Measurements from ENCODE around the gene KREMEN1. TPM values are rescaled to one million over a fixed set of nuclear protein-coding genes. Genes with fewer than 3 reads are reported as not detected.

KREMEN1 gene
- total and polyA plus RNA-seq, 10 of the 15 experiments (the other 5 are each of a cell fraction or from before 2014, with no cell fraction given) = 0.10 to 2.5 (median 0.20) TPM; not detected in 1

DNA sequence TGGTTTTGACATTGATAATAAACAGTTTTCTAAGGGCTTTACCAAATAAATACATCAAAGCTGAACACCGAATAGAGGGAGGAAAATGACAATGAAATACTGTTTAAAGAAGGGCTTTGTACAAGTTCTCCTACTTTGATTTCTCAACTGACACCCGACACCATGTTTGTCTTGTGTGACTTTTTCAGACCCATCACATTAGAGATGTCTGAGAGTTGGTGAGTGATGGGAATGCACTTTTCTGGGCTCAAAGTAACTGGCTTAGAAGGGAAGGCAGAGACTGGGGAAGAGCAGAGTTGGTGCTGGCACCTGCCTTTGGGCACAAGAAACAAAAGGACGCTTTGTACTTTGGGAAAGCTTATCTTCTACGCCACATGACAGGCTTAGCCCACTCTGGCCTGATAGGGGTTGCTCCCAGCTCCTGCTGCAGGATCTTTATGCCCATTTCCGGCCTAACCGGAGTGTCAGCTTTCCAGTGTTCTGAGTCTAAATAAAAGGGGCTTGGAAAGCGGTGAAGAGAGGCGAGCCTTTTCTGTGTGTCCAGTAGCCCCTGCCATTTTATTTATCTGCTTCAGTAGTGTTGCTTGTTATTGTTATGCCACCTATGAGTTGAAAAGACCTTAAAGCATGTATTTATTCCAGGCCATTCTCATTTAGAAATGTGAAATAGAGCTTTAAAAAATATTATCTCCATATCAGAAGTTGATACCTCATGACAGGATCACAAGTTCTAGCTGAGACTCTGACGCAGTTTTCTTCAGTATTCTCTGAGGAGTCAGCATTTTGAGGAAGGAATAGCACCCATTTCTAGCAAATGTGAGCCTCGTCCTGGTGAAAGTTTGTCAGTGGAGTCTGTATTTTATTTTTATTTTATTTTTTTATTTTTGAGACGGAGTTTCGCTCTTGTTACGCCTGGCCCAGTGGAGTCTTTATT is 24.2 kb downstream of the KREMEN1 start:
- CTCF ChIA-PET = interaction anchor here (0.5 kb wide), 1 partner anchor 34 kb away, joined by 3 read pairs; no protein-coding TSS in a partner anchor
- in situ Hi-C loops (cut with MboI) (no loop called here), intact Hi-C loops (cut with micrococcal nuclease; ENCODE audit: unreplicated experiment) (no loop called here)
- Histone ChIP-seq H3K27me3 (replicated peaks in 1 of 2; ENCODE audit: control insufficient read depth in 2 of 2, insufficient read depth in 2 of 2, low read length in 1 of 2) (no peaks in the 10 kb centered on the region), H3K9ac (ENCODE audit: control insufficient read depth, insufficient read depth, low read length) (no peak overlapping the region), H3K27ac (ENCODE audit: control insufficient read depth, insufficient read depth) (no peak overlapping the region), H3K9me3 (replicated peaks; ENCODE audit: control insufficient read depth, insufficient read depth, low read length) (no peaks in the 10 kb centered on the region), H4K20me1 (ENCODE audit: control insufficient read depth, insufficient read depth) (no peaks in the 10 kb centered on the region), H3K79me2 (ENCODE audit: control insufficient read depth, insufficient read depth, low read length) (no peaks in the 10 kb centered on the region), H3K4me1 (ENCODE audit: control insufficient read depth, insufficient read depth, low read length) (no peaks in the 10 kb centered on the region), H3K36me3 (ENCODE audit: control insufficient read depth in 2 of 2, insufficient read depth in 2 of 2, low read length in 1 of 2) (no peaks in the 10 kb centered on the region), H3K4me2 (ENCODE audit: control insufficient read depth, insufficient read depth) (no peak overlapping the region), H3K4me3 (no peak overlapping the region), H2AFZ (ENCODE audit: control insufficient read depth, low read depth, low read length) (no peak overlapping the region)
- ATAC-seq = no peak
- WGBS (ENCODE audit: insufficient coverage, insufficient replicate concordance, low lambda C conversion rate, missing lambda C conversion rate) = 43% methylated on average over 13 of the region's 13 CpGs
- TF ChIP-seq RB1 (IDR thresholded peaks at IDR 0.05; ENCODE audit: borderline replicate concordance) (no peak), BACH1 (IDR thresholded peaks at IDR 0.05; ENCODE audit: borderline replicate concordance) (no peak), PML (IDR thresholded peaks at IDR 0.05; ENCODE audit: low read length) (no peak), SUPT20H (IDR thresholded peaks at IDR 0.05; ENCODE audit: borderline replicate concordance, control insufficient read depth, low read depth, low read length) (no peak), CEBPB (IDR thresholded peaks at IDR 0.05; ENCODE audit: borderline replicate concordance in 1 of 2, low read depth in 2 of 2, low read length in 2 of 2) (no peak), NFXL1 (IDR thresholded peaks at IDR 0.05; ENCODE audit: borderline replicate concordance) (no peak), SRF (IDR thresholded peaks at IDR 0.05; ENCODE audit: low read depth in 2 of 2, low read length in 2 of 2) (no peak), RBBP5 (conservative IDR thresholded peaks at IDR 0.05) (no peak), HCFC1 (IDR thresholded peaks at IDR 0.05; ENCODE audit: low read length) (no peak), JUND (IDR thresholded peaks at IDR 0.05; ENCODE audit: low read depth, low read length) (no peak), MTA2 (IDR thresholded peaks at IDR 0.05; ENCODE audit: low read depth) (no peak), IKZF2 (IDR thresholded peaks at IDR 0.05) (no peak)
- TF ChIP-seq, protein P1, sequence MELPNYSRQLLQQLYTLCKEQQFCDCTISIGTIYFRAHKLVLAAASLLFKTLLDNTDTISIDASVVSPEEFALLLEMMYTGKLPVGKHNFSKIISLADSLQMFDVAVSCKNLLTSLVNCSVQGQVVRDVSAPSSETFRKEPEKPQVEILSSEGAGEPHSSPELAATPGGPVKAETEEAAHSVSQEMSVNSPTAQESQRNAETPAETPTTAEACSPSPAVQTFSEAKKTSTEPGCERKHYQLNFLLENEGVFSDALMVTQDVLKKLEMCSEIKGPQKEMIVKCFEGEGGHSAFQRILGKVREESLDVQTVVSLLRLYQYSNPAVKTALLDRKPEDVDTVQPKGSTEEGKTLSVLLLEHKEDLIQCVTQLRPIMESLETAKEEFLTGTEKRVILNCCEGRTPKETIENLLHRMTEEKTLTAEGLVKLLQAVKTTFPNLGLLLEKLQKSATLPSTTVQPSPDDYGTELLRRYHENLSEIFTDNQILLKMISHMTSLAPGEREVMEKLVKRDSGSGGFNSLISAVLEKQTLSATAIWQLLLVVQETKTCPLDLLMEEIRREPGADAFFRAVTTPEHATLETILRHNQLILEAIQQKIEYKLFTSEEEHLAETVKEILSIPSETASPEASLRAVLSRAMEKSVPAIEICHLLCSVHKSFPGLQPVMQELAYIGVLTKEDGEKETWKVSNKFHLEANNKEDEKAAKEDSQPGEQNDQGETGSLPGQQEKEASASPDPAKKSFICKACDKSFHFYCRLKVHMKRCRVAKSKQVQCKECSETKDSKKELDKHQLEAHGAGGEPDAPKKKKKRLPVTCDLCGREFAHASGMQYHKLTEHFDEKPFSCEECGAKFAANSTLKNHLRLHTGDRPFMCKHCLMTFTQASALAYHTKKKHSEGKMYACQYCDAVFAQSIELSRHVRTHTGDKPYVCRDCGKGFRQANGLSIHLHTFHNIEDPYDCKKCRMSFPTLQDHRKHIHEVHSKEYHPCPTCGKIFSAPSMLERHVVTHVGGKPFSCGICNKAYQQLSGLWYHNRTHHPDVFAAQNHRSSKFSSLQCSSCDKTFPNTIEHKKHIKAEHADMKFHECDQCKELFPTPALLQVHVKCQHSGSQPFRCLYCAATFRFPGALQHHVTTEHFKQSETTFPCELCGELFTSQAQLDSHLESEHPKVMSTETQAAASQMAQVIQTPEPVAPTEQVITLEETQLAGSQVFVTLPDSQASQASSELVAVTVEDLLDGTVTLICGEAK (IDR thresholded peaks at IDR 0.05; ENCODE audit: borderline replicate concordance) = no peak
- TF ChIP-seq, protein P2, sequence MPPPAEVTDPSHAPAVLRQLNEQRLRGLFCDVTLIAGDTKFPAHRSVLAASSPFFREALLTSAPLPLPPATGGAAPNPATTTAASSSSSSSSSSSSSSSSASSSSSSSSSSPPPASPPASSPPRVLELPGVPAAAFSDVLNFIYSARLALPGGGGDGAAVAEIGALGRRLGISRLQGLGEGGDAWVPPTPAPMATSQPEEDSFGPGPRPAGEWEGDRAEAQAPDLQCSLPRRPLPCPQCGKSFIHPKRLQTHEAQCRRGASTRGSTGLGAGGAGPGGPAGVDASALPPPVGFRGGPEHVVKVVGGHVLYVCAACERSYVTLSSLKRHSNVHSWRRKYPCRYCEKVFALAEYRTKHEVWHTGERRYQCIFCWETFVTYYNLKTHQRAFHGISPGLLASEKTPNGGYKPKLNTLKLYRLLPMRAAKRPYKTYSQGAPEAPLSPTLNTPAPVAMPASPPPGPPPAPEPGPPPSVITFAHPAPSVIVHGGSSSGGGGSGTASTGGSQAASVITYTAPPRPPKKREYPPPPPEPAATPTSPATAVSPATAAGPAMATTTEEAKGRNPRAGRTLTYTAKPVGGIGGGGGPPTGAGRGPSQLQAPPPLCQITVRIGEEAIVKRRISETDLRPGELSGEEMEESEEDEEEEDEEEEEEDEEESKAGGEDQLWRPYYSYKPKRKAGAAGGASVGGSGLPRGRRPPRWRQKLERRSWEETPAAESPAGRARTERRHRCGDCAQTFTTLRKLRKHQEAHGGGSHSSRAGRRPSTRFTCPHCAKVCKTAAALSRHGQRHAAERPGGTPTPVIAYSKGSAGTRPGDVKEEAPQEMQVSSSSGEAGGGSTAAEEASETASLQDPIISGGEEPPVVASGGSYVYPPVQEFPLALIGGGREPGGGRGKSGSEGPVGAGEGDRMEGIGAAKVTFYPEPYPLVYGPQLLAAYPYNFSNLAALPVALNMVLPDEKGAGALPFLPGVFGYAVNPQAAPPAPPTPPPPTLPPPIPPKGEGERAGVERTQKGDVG (CRISPR knock-in tag; IDR thresholded peaks at IDR 0.05) = no peak
- TF ChIP-seq, protein P3, sequence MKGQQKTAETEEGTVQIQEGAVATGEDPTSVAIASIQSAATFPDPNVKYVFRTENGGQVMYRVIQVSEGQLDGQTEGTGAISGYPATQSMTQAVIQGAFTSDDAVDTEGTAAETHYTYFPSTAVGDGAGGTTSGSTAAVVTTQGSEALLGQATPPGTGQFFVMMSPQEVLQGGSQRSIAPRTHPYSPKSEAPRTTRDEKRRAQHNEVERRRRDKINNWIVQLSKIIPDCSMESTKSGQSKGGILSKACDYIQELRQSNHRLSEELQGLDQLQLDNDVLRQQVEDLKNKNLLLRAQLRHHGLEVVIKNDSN (IDR thresholded peaks at IDR 0.05; ENCODE audit: borderline replicate concordance, extremely low read length, insufficient read depth, low read depth, low read length) = no peak
- no peak for FAIRE-seq
- no TSS peak for BruUV-seq (replicated peaks)
- POLR2A ChIA-PET = no interaction called here
- RAD21 ChIA-PET (ENCODE audit: unreplicated experiment) = interaction anchor here (0.5 to 0.9 kb wide), 2 partner anchors 14 to 183 kb away, joined by 4 to 5 read pairs; no protein-coding TSS in a partner anchor
- SMC1A ChIA-PET (ENCODE audit: uncharacterized antibody, unreplicated experiment) = interaction anchor here (0.5 to 1.7 kb wide), 6 partner anchors 10 to 871 kb away, joined by 3 to 6 read pairs (median 4); no protein-coding TSS in a partner anchor
- no peak for DNase-seq (ENCODE audit: low read depth, low spot score)
